Stimulated activated CD4-positive, alpha-beta T cell treated with anti-CD3 and anti-CD28 coated beads, TNF-alpha, amount 100 ng/mL, for 24 hours (primary cell): Measurements from ENCODE around the gene SCRN1.

Experiments
- DNase-seq, 3 experiments: peaks; one replicate each; pipeline ENCODE4 v3.0.0-alpha.2; 2020; ENCODE audit warnings: low read depth in 3 of 3

SCRN1 gene, protein sequence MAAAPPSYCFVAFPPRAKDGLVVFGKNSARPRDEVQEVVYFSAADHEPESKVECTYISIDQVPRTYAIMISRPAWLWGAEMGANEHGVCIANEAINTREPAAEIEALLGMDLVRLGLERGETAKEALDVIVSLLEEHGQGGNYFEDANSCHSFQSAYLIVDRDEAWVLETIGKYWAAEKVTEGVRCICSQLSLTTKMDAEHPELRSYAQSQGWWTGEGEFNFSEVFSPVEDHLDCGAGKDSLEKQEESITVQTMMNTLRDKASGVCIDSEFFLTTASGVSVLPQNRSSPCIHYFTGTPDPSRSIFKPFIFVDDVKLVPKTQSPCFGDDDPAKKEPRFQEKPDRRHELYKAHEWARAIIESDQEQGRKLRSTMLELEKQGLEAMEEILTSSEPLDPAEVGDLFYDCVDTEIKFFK

DNA sequence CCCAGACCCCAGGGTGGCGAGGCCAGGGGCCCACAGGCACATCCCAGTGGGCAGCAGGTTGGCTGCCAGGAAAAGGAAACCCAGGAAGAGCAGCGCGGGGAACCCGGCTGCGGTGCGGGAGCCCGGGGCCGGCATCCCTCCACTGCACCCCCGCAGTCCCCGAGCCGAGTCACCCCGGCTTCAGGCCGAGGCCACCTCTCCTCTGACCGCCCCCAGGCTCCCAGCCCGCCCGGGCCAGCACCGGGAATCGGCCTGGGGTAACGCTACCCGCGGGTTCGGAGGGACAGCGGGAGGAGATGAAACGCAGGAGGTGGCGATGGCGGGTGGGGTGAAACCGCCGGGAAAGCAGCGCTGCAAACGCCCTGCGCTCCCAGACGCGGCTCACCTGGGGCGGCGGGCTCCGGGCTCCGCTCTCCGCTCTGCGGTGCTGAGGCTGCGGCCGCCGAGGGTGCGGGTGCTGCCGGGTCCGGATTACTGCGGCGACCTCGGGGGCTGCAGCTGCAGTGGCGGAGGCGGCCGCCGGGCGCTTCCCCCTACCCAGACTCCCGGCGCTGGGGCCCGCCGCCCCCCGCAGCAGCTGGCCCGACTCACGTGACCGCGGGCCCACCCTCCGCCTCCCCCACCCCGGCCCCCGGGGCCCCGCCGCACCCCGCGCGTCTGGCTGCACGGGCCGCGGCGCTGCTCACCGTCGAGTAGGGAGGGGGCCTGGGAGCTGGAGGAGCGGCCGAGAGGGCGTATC is at the start of gene SCRN1:
SCRN1 (minus strand) TSS at position 545 of the 739 bp plus-strand sequence. CDS start 20,734 bp downstream, outside the sequence.
- peak in 1 of 3 experiments; percentile 9 for DNase-seq

DNA sequence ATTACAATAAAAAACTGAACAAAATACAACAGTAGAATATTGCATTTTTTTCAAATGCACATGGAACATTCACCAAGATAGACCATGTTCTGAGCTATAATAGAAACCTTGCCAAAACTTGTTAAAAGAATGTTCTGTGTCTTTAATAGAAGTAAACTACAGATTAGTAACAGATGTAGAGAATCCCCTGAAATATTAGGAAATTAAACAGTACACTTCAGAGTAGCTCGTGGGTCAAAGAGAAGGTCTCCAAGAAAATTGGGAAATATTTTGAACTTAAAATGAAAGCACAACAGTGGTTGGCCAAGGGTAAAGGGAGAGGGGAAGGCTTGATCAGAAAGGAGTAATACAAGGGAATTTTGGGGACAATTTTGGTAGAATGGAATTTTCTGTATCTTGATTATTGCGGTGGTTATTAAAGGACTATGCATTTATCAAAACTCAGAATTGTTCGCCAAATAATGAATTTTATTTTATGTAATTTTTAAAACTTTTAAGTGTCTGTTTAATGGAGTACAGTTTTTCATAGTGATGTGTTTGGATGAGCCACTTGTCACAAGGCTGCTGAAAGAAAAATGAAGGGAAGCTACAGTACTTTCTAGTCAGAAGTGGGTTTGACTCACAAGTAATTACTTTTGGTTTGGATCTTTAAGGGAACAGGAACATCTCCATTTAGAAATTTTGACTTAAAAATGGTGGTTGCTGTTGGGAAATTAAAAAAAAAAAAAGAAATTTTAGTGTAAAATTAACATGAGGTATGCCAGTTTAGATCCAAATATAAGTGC is 48.8 kb upstream of the SCRN1 start:
- no peak for DNase-seq

DNA sequence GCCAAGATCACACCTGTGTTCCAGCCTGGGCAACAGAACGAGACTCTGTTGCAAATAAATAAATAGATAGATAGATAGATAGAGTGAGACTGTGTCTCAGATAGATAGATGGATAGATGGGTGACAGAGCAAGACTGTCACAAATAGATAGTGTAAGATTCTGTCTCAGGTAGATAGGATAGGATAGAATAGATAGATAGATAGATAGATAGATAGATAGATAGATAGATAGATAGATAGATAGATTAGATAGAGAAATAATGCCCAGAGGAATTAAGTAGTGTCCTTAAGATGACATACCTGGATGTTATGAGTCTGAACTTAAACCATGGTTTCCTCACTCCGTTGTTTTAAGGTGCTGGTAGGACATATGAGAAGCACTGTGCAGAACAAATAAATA is 46.6 kb upstream of the SCRN1 start:
- DNase-seq = no peak

DNA sequence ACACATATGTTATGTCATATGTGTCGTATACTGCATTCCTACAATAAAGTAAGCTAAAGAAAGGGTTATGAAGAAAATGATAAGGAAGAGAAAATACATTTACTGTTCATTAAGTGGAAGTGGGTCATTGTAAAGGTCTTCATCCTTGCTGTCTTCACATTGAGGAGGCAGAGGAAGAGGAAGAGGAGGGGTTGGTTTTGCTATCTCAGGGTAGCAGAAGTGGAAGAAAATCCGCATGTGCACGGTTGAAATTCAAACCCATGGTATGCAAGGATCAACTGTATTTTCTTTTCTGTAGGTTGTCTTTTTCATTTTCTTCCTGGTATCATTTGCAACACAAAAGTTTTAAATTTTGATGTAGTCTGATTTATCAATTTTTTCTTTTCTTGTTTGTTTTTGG is 44.9 kb upstream of the SCRN1 start:
- no peak for DNase-seq

DNA sequence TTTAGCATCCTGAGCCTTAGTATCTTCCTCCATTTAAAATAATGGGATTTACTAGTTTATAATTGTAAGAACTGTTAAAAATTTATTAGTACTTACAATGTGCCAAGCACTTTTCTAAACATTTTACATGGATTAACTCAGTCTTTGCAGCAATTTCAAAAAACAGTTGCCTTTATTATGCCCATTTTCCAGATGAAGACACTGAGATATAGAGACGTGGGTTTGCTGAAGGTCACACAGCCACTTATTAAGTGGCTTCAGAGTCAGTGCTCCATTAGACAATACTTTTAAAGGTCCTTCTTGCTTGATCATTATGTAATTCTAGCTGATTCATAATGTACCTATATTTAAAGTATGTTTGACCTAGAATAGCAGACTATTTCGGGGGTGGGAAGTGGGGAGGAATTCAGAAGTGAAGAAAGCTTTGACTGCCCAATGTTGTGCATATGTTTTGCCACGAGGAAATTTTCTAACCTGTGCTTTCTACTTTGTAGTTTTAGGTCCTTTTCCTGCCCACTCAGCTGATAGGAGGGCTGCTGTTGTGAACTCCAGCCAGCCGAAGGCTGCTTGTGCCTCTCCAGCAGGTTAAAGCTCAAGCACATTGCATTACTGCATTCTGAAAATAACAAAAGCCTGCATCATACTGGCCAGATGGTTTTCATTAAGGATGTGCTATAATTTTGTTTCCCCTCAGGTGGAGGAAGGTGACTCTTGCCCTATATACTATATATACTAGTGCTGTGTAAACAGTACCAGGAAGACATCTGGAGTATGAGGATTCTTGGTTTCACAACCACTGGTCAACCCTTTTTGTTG is 42.9 kb upstream of the SCRN1 start:
- no peak for DNase-seq

DNA sequence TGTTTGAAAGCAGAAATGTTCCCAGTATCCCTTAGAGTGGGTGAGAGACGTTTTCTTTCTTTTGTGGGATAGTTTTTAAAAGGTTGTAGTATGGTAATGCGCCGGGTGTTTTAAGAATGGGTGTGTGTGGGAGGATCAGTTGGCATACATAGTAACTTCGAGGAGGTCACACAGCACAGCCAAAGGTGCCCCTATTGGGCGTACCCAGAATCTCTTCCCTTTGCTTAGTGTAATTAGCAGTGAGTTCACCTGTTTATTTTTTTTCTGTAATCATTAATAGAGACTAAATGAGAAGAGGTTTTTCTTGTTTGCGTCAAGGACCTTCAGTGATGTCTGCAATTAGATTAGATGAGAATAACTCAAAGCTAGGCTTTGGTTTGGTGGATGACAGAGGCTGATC is 40.1 kb upstream of the SCRN1 start:
- no peak for DNase-seq

DNA sequence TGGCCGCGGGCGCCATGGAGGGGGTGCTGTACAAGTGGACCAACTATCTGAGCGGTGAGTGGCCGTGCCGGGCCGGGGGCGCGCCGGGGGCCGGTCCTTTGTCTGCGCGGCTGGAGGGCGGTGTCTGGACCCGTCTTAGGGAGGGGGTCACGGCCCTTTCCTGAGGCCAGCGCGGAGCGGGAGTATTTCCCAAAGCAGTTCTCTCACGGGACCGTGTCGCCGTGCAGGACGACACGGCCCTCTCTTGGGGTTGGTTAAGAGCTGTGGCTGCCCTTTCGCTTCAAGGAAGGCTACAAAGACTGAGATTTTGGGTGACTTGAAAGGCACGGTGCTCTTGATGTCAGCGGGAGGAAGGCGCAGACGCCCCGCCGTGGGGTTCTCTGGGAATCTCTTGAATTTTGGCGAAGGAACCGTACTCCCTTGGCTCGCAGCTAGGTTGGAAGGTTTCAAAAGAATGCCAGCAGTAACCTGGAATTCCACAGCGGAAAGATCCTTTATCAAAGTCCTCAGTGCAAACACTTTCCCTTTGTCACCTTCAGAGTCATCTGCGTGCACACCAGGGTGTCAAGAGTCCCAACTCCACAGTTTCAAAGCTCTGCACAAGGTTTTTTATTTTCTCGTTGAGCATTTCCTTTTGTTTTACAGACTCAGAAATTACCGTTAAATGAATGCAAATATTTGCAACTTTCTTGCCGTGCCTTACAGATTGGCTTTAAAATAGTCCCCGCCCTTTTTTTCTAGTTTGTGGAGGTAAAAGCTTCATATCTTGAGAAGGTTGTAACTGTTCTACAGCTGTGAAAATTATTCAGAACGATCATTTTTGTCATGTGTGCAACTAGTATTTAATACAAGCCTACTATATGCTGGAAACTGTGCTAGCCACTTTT is 39.4 kb upstream of the SCRN1 start:
- DNase-seq = peak in 2 of 3 experiments; percentile 3 to 18

DNA sequence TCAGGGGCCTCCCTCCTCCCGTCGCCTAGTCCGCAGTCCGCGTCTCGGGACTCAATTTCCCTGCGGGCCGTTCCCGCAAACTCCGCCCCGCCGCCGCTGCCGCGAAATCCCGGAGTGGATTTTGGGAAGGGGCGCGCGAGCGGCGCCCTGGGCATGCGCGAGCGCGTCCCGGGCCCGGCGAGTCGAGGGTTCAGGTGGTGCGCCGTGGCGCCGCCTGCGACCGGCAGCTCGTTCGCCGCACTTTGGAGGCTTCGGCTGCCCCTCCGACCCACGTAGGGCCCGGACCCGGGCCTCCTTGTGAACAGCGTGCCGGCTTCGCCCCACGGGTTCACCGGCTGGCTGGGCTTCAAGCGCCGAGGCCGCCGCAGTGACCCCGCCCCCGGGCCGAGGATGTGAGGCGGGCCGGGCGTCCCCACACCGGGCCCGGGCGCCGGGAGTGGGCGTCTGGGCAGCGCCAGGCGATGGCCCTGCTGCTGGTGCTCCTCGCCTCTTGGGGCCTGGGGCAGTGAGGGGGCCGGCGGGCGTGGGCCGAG is 38.7 kb upstream of the SCRN1 start, which contains the start of gene PLEKHA8:
PLEKHA8 (plus strand) TSS at position 197 of the 533 bp plus-strand sequence. CDS start 351 bp downstream, outside the sequence.
- DNase-seq = peak; percentile 77 to 86 (median 82)

DNA sequence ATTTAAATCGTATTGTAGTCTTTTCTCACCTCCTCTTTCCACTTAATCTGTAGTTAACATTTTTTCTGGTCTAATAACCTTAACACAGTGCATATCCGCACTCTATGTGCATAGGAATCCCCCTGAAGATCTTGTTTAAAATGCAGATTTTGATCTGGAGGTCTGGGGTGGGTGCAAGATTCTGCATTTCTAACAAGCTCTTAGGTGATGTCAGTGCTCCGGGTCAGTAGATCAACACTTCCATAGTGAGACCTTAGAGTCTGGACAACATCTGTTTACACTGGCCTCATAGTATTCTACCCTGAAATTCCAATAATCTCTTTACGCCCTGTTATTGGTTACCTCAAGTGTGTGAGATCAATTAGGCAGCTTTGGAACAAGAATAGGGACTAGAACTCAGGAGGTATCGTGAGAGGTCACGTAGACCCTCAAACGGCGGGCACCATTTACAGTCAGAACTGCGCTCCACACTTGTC is 38.2 kb upstream of the SCRN1 start:
- no peak for DNase-seq

DNA sequence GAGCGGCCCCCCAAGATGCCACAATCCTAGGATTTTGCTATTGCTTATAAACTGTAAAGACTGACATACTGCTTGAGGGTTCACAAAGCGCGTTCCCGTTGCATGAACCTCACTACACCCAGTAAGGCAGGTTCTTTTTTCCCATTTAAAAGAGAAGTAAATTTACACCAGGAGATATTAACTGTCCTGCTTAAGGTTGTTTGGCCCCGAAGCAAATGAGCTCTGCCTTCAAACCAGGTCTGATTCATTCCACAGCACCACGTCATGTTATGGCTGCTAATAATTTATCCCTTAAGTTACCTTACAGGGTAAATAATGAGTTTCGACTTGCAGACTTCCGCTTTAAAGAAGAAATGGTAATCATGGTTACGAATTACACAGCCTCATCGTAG is 37.5 kb upstream of the SCRN1 start:
- DNase-seq = no peak

DNA sequence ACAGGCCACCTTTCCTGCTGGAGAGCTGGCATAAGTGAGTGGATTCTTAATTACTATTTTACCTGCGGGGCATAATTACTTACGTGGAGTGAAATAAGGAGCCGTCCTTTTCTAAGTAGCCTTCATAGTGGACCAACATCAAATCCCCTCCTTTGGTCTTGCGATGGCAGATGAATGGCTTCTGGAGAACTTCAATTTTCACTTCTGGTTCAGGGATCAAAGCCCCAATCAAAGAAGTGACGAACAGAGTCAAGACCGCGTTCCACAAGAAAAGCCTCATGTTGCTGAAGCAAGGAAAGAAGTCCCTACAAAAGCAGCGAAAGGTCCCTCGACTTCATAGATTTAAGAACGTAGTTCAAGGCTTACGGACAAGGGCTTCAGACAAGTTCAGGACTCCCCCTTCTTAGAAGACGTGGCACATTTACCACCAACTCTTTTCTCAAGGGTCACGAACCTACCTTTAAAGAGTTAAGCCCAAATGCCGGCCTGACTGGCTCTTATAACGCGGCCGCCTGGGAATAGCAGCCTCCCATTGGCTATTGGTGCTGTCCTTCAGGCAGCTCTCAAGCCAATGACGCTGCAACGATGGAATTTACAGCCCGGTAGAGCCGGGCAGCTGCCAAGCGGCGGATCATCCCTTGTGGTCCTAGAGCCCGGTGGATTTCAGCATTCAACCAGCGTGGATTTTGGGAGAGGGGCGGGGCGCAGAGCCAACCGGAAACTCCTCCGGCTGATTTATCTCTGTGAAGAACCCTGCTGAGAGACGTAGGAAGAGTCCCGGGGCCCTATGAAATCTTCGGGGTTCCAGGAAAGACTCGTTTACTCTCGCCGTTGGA is 36.8 kb upstream of the SCRN1 start, which contains the start of gene FKBP14:
FKBP14 (minus strand) TSS at position 474 of the 836 bp plus-strand sequence; CDS start at position 280, 194 bp downstream.
- peak; percentile 82 to 88 (median 87) for DNase-seq

DNA sequence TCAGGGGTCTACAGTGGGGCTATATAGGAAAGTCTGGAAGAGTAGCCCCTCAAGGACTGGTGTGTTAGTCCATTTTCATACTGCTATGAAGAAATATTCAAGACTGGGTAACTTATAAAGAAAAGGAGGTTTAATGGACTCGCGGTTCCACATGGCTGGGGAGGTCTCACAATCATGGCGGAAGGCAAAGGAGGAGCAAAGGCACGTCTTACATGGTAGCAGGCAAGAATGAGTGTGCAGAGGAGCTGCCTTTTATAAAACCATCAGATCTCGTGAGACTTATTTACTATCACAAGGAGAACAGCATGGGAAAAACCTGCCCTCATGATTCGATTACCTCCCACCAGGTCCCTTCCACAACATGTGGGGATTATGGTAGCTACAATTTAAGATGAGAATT is 33.9 kb upstream of the SCRN1 start:
- no peak for DNase-seq

DNA sequence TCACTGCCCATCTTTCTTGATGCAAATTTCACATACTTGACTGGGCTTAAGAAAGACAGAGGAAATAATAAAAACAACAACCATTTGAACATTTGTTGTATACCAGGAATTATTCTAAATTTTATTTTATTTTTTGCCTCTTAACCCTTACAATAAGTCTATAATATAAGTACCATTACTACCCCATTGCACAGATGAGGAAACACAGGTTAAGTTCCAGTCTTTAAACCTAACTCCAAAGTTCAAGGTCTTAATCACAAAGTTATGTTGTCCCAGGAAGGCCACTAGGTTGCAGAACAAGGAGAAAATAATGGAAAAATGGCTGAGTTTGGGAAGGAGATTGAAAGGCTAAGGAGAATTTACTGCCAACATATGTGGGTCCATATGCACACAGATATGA is 33.4 kb upstream of the SCRN1 start:
- no peak for DNase-seq

DNA sequence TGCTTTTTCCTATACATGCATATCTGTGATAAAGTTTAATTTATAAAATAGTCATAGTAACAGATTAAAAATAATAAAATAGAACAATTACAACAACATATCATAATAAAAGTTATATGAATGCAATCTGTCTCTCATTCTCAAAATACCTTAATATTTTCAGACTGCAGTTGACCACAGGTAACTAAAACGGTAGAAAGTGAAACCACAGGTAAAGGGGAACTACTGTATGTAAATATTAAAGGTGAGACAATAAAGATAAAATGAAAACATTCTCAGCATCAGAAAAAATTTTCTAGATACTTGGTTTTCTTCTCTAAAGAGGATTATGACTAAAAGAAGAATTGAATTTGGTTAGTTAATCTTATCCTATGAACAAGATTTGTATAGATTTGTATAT is 30.9 kb upstream of the SCRN1 start:
- no peak for DNase-seq

DNA sequence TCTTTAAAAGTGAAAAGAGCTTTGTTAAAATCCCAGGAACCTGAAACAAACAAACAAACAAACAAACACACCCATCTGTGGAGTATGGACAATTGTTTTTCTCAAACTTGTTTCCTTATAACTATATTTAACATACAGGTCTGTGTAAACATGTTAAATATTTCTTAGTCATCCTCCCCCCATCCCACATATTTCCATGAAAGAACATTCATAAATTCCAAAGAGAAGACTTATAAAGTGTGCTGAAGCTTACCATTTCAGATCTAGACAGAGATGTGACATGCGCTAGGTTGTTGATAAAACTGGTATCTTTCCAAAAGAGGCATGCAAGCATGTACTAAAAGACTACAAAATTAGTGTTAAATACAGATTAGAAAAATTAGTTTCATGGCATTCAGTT is 30.4 kb upstream of the SCRN1 start:
- no peak for DNase-seq

DNA sequence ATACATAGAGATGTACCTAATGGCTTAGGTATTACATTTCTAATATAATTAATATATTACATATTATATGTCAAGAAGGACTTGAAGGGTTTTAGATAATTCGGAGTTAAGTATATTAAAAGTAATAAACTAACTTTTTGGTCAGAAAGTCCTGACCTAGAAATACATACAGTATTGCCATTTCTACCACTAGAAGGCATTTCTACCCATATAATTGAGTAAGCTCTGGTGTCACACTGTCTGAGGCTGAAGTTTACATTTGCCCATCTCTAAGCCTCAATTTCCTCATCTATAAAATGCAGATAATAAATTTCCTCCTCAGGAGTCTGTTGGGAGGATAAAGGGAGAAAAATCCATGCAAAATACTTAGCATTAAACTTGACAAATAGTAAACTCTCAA is 29.8 kb upstream of the SCRN1 start:
- DNase-seq = no peak

DNA sequence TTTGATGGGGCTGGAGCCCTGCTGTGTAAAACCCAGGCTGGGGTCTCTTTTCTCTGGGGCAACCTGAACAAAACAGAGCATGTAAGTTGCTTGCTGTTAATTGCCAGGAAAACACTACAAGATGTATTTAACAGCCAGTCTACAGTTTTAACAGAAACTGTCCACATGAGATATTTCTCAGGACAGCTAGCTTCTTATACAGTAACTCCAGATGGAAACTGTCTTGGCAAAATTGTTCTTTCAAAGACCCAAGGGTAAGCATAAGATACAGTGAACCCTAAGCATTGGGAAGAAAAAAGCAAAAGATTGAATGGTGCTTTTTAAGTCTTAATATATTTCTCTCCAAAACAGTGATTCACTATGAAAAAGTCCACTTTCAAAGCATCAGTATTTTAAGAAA is 28.9 kb upstream of the SCRN1 start:
- DNase-seq = no peak

DNA sequence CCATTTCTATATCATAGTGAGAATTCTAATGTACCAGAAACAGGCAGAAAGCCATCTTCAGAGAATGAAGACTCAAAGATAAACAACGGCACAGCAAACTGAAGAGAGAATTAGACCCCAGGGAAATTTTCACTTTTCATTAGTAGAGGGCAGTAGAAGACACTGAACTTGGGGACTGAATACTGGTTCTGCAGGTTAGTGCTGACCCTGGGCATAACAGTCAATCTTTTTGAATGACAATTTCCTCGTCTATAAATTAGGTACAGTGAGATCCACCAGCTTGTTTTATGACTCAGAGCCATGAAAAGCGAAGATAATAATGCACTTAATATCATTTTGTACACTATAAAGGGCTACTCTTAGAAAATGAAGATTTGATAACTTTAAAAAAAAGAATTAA is 23.2 kb upstream of the SCRN1 start:
- DNase-seq = no peak

DNA sequence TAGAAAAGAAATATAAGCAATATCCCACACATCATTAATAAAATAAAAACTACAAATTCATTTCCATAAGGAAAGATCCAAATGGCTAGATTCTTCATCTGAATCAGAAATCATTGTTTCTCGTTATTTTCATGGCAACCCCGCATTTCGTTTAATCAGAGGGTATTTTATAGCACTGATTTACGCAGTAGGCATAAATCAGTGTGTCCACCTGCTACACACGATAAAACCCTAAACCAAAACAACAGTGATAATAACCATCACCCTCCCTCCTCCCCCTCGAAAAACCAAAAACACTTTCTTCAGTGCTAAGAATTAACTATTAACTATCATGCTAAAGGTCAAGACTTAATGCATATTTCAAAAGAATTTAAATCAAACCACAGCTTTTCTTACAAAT is 20.4 kb upstream of the SCRN1 start:
- DNase-seq = no peak
